ENCODE data around the gene CLOCK.

Gene CLOCK

GRCh38 chr4:55539658-55540057 is 7.1 kb downstream of the CLOCK start:
- DNase-seq = no peak

- no peak for DNase-seq
Measured at GRCh38 chr4:55538531-55538930, 8.2 kb downstream of the CLOCK start.

GRCh38 chr4:55534306-55534705 is 12.4 kb downstream of the CLOCK start:
- no peak for DNase-seq

GRCh38 chr4:55530691-55531090 is 16.0 kb downstream of the CLOCK start:
- DNase-seq = no peak

GRCh38 chr4:55530167-55530566 is 16.5 kb downstream of the CLOCK start:
- DNase-seq = no peak

GRCh38 chr4:55528491-55528890 is 18.2 kb downstream of the CLOCK start:
- DNase-seq = no peak

- no peak for DNase-seq
Measured at GRCh38 chr4:55524844-55525571, 21.7 kb downstream of the CLOCK start.

GRCh38 chr4:55518442-55518841 is 28.3 kb downstream of the CLOCK start:
- DNase-seq = no peak

GRCh38 chr4:55517526-55518229 is 29.0 kb downstream of the CLOCK start:
- DNase-seq = no peak

GRCh38 chr4:55512922-55513571 is 33.7 kb downstream of the CLOCK start:
- DNase-seq = no peak

- DNase-seq = no peak
Measured at GRCh38 chr4:55512077-55512476, 34.6 kb downstream of the CLOCK start.

GRCh38 chr4:55510685-55511084 is 36.0 kb downstream of the CLOCK start:
- no peak for DNase-seq

GRCh38 chr4:55509266-55509665 is 37.4 kb downstream of the CLOCK start:
- DNase-seq = no peak

GRCh38 chr4:55507612-55508011 is 39.1 kb downstream of the CLOCK start:
- no peak for DNase-seq

- no peak for DNase-seq
Measured at GRCh38 chr4:55503169-55503568, 43.5 kb downstream of the CLOCK start.

GRCh38 chr4:55500072-55500471 is 46.6 kb downstream of the CLOCK start:
- no peak for DNase-seq

GRCh38 chr4:55499495-55499894 is 47.2 kb downstream of the CLOCK start:
- no peak for DNase-seq

- no peak for DNase-seq
Measured at GRCh38 chr4:55498051-55498450, 48.7 kb downstream of the CLOCK start.

- DNase-seq = no peak
Measured at GRCh38 chr4:55491486-55491885, 55.2 kb downstream of the CLOCK start.

- DNase-seq = no peak
Measured at GRCh38 chr4:55488716-55489115, 58.0 kb downstream of the CLOCK start.

GRCh38 chr4:55485821-55486220 is 60.9 kb downstream of the CLOCK start:
- DNase-seq = no peak

GRCh38 chr4:55483315-55483714 is 63.4 kb downstream of the CLOCK start:
- DNase-seq = no peak

- no peak for DNase-seq
Measured at GRCh38 chr4:55475394-55476243, 71.1 kb downstream of the CLOCK start.
